Stimulated activated CD4-positive, alpha-beta T cell treated with anti-CD3 and anti-CD28 coated beads, Interleukin-12 subunit alpha, Interleukin-12 subunit beta, amount 100 ng/mL, for 24 hours (primary cell): ENCODE data around the gene BCL2L14.
A peak's percentile ranks its signal among the peaks of the same experiment; 100 is the strongest.

Experiments
- DNase-seq, 2 experiments: peaks; one replicate each; pipeline ENCODE4 v3.0.0-alpha.2; 2020; ENCODE audit warnings: low read depth in 2 of 2

BCL2L14 gene

GRCh38 chr12:12070674-12071656, at the start of gene BCL2L14:
TSS of gene BCL2L14 (plus strand) at chr12:12070939. CDS start at chr12:12079306, 8,367 bp downstream.
- DNase-seq: no peak

GRCh38 chr12:12022306-12022936, 48.3 kb upstream of the BCL2L14 start:
- DNase-seq: no peak

GRCh38 chr12:12023456-12023855, 47.3 kb upstream of the BCL2L14 start:
- DNase-seq: no peak

GRCh38 chr12:12024911-12025682, 45.6 kb upstream of the BCL2L14 start:
- peak in 1 of 2 experiments; percentile 42 for DNase-seq

- DNase-seq: no peak
Observed at GRCh38 chr12:12025799-12026386, 44.8 kb upstream of the BCL2L14 start.

- no peak for DNase-seq
Observed at GRCh38 chr12:12028668-12029402, 41.9 kb upstream of the BCL2L14 start.

GRCh38 chr12:12029653-12030052, 41.1 kb upstream of the BCL2L14 start:
- no peak for DNase-seq

- no peak for DNase-seq
Observed at GRCh38 chr12:12032260-12032791, 38.4 kb upstream of the BCL2L14 start.

- DNase-seq: peak in 1 of 2 experiments; percentile 70
Observed at GRCh38 chr12:12032851-12033797, 37.6 kb upstream of the BCL2L14 start.

- DNase-seq: no peak
Observed at GRCh38 chr12:12033824-12034223, 36.9 kb upstream of the BCL2L14 start.

GRCh38 chr12:12034344-12034743, 36.4 kb upstream of the BCL2L14 start:
- no peak for DNase-seq

- no peak for DNase-seq
Observed at GRCh38 chr12:12035229-12035628, 35.5 kb upstream of the BCL2L14 start.

GRCh38 chr12:12036901-12037300, 33.8 kb upstream of the BCL2L14 start:
- no peak for DNase-seq

GRCh38 chr12:12039897-12040296, 30.8 kb upstream of the BCL2L14 start:
- DNase-seq: no peak

- DNase-seq: no peak
Observed at GRCh38 chr12:12046401-12046800, 24.3 kb upstream of the BCL2L14 start.

GRCh38 chr12:12047682-12048081, 23.1 kb upstream of the BCL2L14 start:
- no peak for DNase-seq

GRCh38 chr12:12048266-12048665, 22.5 kb upstream of the BCL2L14 start:
- DNase-seq: no peak

GRCh38 chr12:12048714-12049113, 22.0 kb upstream of the BCL2L14 start:
- no peak for DNase-seq

GRCh38 chr12:12051668-12052067, 19.1 kb upstream of the BCL2L14 start:
- no peak for DNase-seq

- DNase-seq: no peak
Observed at GRCh38 chr12:12054993-12055392, 15.7 kb upstream of the BCL2L14 start.
